Measurements from ENCODE around the gene ADIPOR1.
"Not testable (repeated sequence)": the region's sequence is repeated elsewhere in the genome, so short reads cannot be mapped to it uniquely, and the experiment has no call there.

Gene ADIPOR1

GRCh38 chr1:202934755-202935154 lies 23.4 kb downstream of the ADIPOR1 start:
- DNase-seq = no peak

GRCh38 chr1:202932476-202932875 lies 25.6 kb downstream of the ADIPOR1 start:
- no peak for DNase-seq

DNA sequence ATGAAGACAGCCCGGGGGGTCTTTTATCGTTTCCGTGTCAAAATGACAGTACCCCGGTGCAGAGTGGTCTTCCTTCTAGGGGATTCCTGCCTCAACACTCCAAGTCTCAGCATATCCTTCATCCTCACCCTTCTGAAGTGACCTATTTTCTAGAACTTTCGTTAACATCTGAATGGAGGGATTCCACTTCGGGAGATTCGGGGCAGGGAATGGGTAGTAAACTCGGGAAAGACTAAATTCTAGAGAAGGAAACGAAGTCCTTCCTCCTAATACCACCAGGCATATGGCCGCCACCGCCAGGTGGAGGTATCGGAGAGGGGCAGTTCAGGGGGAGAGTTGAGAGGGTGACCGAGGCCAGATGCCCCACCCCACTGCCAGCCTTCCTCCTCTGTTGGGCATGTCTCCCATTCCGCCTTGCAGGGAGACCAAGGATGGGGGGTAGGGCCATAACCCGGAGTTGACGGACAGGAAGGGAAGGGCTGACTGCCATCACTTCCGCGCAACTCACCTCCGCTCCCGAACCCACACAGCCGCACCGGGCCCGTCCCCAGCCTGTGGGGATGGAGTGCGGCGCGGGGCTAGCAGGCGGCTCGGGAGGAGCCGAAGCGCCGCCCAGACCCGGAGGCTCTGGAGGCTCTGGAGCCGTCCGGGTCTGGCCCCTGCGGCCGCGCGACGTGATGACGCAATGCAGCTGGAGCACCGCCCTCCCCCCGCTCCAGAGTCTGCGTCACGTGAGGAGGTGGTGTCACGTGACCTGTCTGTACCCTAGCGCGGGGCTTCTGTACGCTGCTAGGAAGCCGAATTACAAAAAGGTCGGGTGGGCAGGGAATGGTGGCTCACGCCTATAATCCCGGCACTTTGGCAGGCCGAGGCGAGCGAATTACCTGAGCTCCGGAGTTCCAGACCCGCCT lies 31.3 kb downstream of the ADIPOR1 start, which contains the start of gene KLHL12:
KLHL12 (minus strand) TSS at position 654 of the 911 bp plus-strand sequence. CDS start 2,072 bp downstream, outside the sequence.
- DNase-seq = peak; percentile 95

GRCh38 chr1:202923533-202923932 lies 34.6 kb downstream of the ADIPOR1 start:
- no peak for DNase-seq

GRCh38 chr1:202919615-202920014 lies 38.5 kb downstream of the ADIPOR1 start:
- no peak for DNase-seq

- DNase-seq = no peak
Observed at GRCh38 chr1:202915146-202915545, 43.0 kb downstream of the ADIPOR1 start.

DNA sequence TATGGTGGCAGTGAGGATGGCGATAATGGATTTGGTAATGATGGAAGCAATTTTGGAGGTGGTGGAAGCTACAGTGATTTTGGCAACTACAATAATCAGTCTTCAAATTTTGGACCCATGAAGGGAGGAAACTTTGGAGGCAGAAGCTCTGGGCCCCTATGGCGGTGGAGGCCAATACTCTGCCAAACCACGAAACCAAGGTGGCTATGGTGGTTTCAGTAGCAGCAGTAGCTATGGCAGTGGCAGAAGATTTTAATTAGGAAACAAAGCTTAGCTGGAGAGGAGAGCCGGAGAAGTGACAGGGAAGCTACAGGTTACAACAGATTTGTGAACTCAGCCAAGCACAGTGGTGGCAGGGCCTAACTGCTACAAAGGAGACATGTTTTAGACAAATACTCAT lies 45.6 kb downstream of the ADIPOR1 start:
- not testable (repeated sequence) for DNase-seq

GRCh38 chr1:202909494-202909893 lies 48.6 kb downstream of the ADIPOR1 start:
- DNase-seq = no peak

DNA sequence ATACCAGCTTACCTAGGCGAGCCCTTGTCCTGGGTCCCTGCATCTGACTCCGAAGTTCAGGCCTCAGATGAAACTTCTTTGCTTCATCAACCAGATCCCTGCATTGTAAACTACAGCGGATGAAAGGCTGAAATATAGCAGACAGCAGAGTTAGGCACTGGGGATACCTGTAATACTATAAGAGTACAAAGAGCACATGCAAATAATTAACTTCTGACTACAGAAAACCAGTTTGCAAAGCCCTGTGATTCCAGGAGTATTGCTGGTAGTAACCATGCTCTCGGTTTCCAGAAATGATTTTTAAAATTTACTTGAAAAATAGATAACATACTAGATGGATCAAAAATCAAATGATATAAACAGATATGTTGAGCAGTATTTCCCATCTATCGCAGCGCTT lies 49.1 kb downstream of the ADIPOR1 start:
- no peak for DNase-seq

- no peak for DNase-seq
Observed at GRCh38 chr1:202905331-202905730, 52.8 kb downstream of the ADIPOR1 start.

- DNase-seq = not testable (repeated sequence)
Observed at GRCh38 chr1:202903808-202904207, 54.3 kb downstream of the ADIPOR1 start.

GRCh38 chr1:202901555-202901954 lies 56.6 kb downstream of the ADIPOR1 start:
- DNase-seq = no peak

DNA sequence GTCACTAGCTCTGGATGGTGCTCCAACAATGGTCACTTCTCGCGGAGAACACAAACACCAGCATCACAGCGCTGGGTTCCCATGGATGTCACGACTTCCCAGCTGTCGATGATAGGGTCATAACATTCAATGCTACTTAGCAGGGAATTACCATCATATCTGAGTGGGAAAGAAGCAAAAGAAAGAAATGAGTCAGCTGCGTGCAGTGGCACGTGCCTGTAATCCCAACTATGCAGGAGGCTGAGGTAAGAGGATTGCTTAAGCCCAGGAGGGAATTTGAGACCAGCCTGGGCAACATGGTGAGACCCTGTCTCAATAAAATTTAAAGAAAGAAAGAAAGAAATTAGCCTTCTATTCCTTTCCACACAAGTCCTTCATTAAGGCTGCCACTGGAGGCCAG lies 65.6 kb downstream of the ADIPOR1 start:
- no peak for DNase-seq
